Smooth muscle cell (in vitro differentiated cells): ENCODE data around the gene KCNJ9. TPM values are rescaled to one million over a fixed set of nuclear protein-coding genes. Genes with fewer than 3 reads are reported as not detected.

Experiments used
- DNase-seq: peaks from one replicate; lab custom pipeline; 2025; ENCODE audit not compliant: unreplicated experiment; lab: John Stamatoyannopoulos, UW
- H2AFZ ChIP-seq: fragments of 200-600 bp; sonication (generic); 2 replicates; pipeline ENCODE4 v1.6.0; 2016; ENCODE audit warnings: antibody characterized with exemption, low read depth, mild to moderate bottlenecking
- H3F3A ChIP-seq: fragments of 200-600 bp; sonication (generic); 2 replicates; pipeline ENCODE4 v1.6.0; 2017; ENCODE audit warnings: antibody characterized with exemption, low read depth
- H3K27ac ChIP-seq: fragments of 200-600 bp; sonication (generic); 2 replicates; pipeline ENCODE4 v1.5.1; 2016; ENCODE audit warnings: low read depth, mild to moderate bottlenecking
- H3K27me3 ChIP-seq: fragments of 200-600 bp; sonication (generic); 2 replicates; pipeline ENCODE4 v1.6.1; 2016; ENCODE audit warnings: low read depth, mild to moderate bottlenecking
- H3K36me3 ChIP-seq: fragments of 200-600 bp; sonication (generic); 2 replicates; pipeline ENCODE4 v1.5.1; 2016; ENCODE audit warnings: low read depth
- H3K4me1 ChIP-seq: fragments of 200-600 bp; sonication (generic); 2 replicates; pipeline ENCODE4 v1.5.1; 2016; ENCODE audit warnings: low read depth
- H3K4me2 ChIP-seq: fragments of 200-600 bp; sonication (generic); 2 replicates; pipeline ENCODE4 v1.6.0; 2016; ENCODE audit warnings: mild to moderate bottlenecking
- H3K4me3 ChIP-seq: fragments of 200-600 bp; sonication (generic); 2 replicates; pipeline ENCODE4 v1.5.1; 2016; ENCODE audit warnings: mild to moderate bottlenecking
- H3K79me2 ChIP-seq: fragments of 200-600 bp; sonication (generic); 2 replicates; pipeline ENCODE4 v1.6.0; 2016; ENCODE audit warnings: low read depth, mild to moderate bottlenecking
- H3K9ac ChIP-seq: fragments of 200-600 bp; sonication (generic); 2 replicates; pipeline ENCODE4 v1.6.0; 2016; ENCODE audit warnings: low read depth
- H3K9me3 ChIP-seq: fragments of 200-600 bp; sonication (generic); replicated peaks from 2 replicates; pipeline ENCODE4 v1.5.1; 2016; ENCODE audit warnings: low read depth
- H4K20me1 ChIP-seq: fragments of 200-600 bp; sonication (generic); 2 replicates; pipeline ENCODE4 v1.6.0; 2016; ENCODE audit warnings: low read depth
- whole genome bisulfite sequencing: methylation state at CpG from one replicate; pipeline ENCODE4 v1.1.7; 2016; ENCODE audit warnings: low lambda C conversion rate; 5-methylcytosine and 5-hydroxymethylcytosine counted together
- polyA plus RNA-seq: library from polyadenylated mRNA; unstranded; fragments of >200 nt; fragmentation: Nextera tagmentation; extraction: Ambion mirVana; gene quantifications from 2 replicates; pipeline ENCODE4 v1.2.1, GENCODE V29; 2016
- total RNA-seq: library from RNA; depleted of rRNA; stranded (reverse); fragments of >200 nt; gene quantifications from 2 replicates; pipeline ENCODE4 v1.2.3, GENCODE V29; 2014
- TF ChIP-seq, protein P1 (sequence below): fragments of 200-600 bp; sonication (generic); IDR thresholded peaks from 2 replicates; pipeline ENCODE4 v1.5.1; 2017; ENCODE audit warnings: borderline replicate concordance, mild to moderate bottlenecking, antibody characterized with exemption; ENCODE audit not compliant: insufficient read depth, poor library complexity, severe bottlenecking

The KCNJ9 gene
- total RNA-seq: not detected in 2 replicates
- polyA plus RNA-seq: not detected in 2 replicates

DNA sequence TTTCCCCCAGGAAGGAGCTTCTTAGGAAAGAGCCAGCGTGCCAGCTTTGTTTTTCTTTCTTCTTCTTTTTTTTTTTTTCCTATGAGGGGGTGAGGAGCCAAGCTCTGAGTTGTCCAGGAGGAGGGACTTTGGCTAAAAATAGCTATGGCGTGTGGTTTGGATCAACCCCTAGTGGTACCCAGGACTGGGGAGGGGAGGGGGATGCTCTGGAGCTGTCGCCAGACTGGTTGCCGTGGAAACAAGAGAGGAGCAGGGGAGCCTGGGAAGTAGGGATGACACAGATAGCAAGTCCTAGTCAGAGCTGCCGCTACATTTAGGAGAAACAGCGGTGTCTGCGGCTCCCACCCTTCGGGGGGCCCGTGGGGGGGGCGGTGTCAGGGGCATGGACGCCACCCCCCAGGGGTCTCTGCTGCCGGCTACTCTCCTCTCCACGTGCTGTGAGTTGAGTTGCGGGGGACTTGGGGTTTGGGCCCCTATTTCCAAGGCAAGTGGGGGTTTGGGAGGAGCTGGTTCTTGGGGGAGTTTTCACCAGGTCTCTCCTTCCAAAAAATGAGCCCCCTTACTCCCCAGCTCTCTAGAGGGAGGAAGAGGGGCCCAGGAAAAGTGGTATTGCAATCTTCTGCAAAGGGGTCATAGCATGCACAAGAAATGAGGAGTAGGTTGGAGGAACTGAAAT lies at the start of gene KCNJ9:
KCNJ9 (plus strand) TSS at position 278 of the 676 bp plus-strand sequence. CDS start 2,493 bp downstream, outside the sequence.
- Histone ChIP-seq H3K9me3 (no peaks in the 10 kb centered on the region), H3K27ac (no peak within 1 kb of the TSS), H4K20me1 (no peaks in the 10 kb centered on the region), H3F3A (no peaks in the 10 kb centered on the region), H3K9ac (no peak within 1 kb of the TSS), H3K4me1 (no peaks in the 10 kb centered on the region), H2AFZ (no peak within 1 kb of the TSS), H3K4me2 (no peak within 1 kb of the TSS), H3K79me2 (no peaks in the 10 kb centered on the region), H3K4me3 (no peak within 1 kb of the TSS), H3K36me3 (no peaks in the 10 kb centered on the region), H3K27me3 (peaks cover 83% of the 10 kb centered on the region)
- TF ChIP-seq, protein P1, sequence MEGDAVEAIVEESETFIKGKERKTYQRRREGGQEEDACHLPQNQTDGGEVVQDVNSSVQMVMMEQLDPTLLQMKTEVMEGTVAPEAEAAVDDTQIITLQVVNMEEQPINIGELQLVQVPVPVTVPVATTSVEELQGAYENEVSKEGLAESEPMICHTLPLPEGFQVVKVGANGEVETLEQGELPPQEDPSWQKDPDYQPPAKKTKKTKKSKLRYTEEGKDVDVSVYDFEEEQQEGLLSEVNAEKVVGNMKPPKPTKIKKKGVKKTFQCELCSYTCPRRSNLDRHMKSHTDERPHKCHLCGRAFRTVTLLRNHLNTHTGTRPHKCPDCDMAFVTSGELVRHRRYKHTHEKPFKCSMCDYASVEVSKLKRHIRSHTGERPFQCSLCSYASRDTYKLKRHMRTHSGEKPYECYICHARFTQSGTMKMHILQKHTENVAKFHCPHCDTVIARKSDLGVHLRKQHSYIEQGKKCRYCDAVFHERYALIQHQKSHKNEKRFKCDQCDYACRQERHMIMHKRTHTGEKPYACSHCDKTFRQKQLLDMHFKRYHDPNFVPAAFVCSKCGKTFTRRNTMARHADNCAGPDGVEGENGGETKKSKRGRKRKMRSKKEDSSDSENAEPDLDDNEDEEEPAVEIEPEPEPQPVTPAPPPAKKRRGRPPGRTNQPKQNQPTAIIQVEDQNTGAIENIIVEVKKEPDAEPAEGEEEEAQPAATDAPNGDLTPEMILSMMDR: no peak
- 44% methylated on average over 13 of the region's 14 CpGs for WGBS
- DNase-seq: no peak

DNA sequence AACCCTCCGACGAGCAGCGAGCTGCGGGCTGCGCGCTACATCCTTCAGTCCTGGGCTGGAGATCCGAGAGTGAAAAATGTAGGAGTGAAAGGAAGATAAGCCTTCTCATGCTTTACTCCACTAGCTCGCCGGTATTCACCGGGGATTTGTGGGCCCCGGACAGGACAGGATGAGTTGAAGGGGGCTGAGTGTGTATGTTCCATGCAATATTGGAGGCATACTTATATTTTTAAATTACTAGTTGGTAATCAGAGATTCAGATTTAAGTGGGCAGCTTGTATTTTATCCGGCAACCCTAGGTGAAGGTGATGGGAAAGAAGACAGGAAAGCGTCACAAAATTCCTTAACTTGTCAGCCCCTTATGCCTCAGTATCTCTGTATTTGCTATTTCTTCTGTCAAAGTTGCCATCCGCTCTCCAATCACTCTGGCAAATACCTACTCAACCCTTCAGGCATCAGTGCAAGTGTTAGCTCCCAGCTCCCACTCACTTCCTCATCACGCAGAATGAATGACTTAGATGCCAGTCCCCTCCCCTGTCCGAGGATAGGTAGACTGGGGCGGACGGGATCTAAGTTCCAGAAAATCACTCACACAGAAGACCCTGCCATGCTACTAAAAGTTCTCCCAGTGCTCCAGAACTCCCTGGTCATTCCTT lies 49.0 kb upstream of the KCNJ9 start:
- H3K36me3 ChIP-seq: no peaks in the 10 kb centered on the region
- H4K20me1 ChIP-seq: peaks cover 5% of the 10 kb centered on the region
- H3K27ac ChIP-seq: no peak overlapping the region
- no peaks in the 10 kb centered on the region for H3K9me3 ChIP-seq
- H3F3A ChIP-seq: no peaks in the 10 kb centered on the region
- DNase-seq: no peak
- H3K4me2 ChIP-seq: peak overlapping the region; percentile 97
- peaks cover 42% of the 10 kb centered on the region for H3K27me3 ChIP-seq
- TF ChIP-seq, protein P1: no peak
- H3K9ac ChIP-seq: peak overlapping the region; percentile 41
- 7% methylated on average over 18 of the region's 18 CpGs for WGBS
- H3K79me2 ChIP-seq: no peaks in the 10 kb centered on the region
- H2AFZ ChIP-seq: peak overlapping the region; percentile 99
- H3K4me3 ChIP-seq: peak overlapping the region; percentile 82
- peaks cover 18% of the 10 kb centered on the region for H3K4me1 ChIP-seq

DNA sequence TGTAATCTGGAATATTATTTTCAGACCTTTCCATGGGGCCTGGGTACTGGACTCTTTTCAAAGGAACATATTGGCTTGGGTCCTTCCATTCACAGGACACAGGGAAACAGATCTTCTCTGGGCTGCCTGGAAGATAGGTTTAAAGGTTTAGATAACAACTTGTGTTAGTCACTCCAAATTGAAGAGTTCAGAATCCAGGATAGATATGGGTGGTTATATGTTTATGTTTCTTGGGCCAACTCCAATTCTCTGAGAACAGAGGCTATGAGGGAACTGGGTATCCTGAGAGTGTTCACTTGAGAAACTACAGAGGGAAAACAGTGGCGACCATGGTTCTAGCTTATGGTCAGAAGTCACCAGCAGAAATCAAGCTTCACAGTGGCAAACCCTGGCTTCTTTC lies 40.9 kb upstream of the KCNJ9 start:
- H3K79me2 ChIP-seq: no peaks in the 10 kb centered on the region
- no peak overlapping the region for H3K9ac ChIP-seq
- H4K20me1 ChIP-seq: no peaks in the 10 kb centered on the region
- peak overlapping the region; percentile 17 for H3K4me2 ChIP-seq
- H3K27ac ChIP-seq: no peak overlapping the region
- whole genome bisulfite sequencing: 54% methylated on average over 1 of the region's 1 CpG
- H3F3A ChIP-seq: no peaks in the 10 kb centered on the region
- H3K36me3 ChIP-seq: no peaks in the 10 kb centered on the region
- DNase-seq: no peak
- H3K4me1 ChIP-seq: no peaks in the 10 kb centered on the region
- H3K9me3 ChIP-seq: no peaks in the 10 kb centered on the region
- no peak overlapping the region for H3K4me3 ChIP-seq
- H3K27me3 ChIP-seq: peaks cover 22% of the 10 kb centered on the region
- H2AFZ ChIP-seq: no peak overlapping the region
- TF ChIP-seq, protein P1: no peak

DNA sequence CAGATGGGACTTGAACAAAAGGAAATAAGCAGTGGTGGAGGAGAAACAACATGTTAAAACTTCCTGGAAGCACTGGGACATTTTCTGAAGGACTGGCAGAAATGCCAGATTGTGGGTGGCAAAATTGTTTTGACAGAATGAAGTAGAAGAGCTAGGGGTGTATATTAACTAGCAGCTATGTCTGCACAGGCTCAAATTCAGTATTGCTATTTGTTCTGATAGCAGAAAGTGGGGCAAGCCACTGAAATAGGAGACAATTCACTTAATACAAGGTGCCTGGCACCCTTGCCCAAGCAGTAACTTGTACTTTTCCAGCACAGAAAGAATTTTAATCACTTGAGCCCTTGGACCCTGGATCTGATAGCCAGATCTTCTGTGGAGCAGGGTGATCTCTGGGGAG lies 37.8 kb upstream of the KCNJ9 start:
- Histone ChIP-seq H3K9ac (no peak overlapping the region), H3F3A (no peaks in the 10 kb centered on the region), H3K9me3 (no peaks in the 10 kb centered on the region), H3K4me2 (no peak overlapping the region), H3K27ac (no peak overlapping the region), H3K36me3 (no peaks in the 10 kb centered on the region), H3K4me3 (no peak overlapping the region), H3K27me3 (peaks cover 10% of the 10 kb centered on the region), H2AFZ (no peak overlapping the region), H3K79me2 (no peaks in the 10 kb centered on the region), H3K4me1 (peaks cover 15% of the 10 kb centered on the region), H4K20me1 (no peaks in the 10 kb centered on the region)
- TF ChIP-seq, protein P1: no peak
- DNase-seq: no peak
